MCF 10A (cell line): ENCODE measurements around the gene DEDD2. TPM values are rescaled to one million over a fixed set of nuclear protein-coding genes. Genes with fewer than 3 reads are reported as not detected.

Source experiments
- BruUV-seq: library from RNA; stranded (reverse); fragments of 400-500 nt; replicated peaks from 2 replicates; lab custom pipeline; 2021; lab: Mats Ljungman, UMichigan
- CTCF ChIA-PET: fragments of 300-600 bp; sonication (Branson Sonifier 250); formaldehyde crosslinking; extraction: SDS; loops from one replicate; lab custom pipeline; 2021; ENCODE audit warnings: antibody characterized with exemption, inconsistent platforms; lab: Yijun Ruan, JAX
- POLR2A ChIA-PET: fragments of 300-600, 350-650 bp; sonication (Branson Sonifier 250); formaldehyde crosslinking; extraction: SDS; loops from one replicate; lab custom pipeline; 2020; ENCODE audit warnings: antibody characterized with exemption, inconsistent platforms; lab: Yijun Ruan, JAX
- DNase-seq: peaks from one replicate; pipeline ENCODE4 v3.0.0-alpha.2; 2018; ENCODE audit not compliant: unreplicated experiment
- H3K27ac Mint-ChIP-seq: one replicate; pipeline ENCODE4 v1.8.0; 2022; ENCODE audit warnings: mild to moderate bottlenecking, low read depth, mixed read lengths; ENCODE audit not compliant: unreplicated experiment
- H3K27me3 Mint-ChIP-seq: one replicate; pipeline ENCODE4 v1.8.0; 2022; ENCODE audit warnings: mixed read lengths; ENCODE audit not compliant: insufficient read depth, unreplicated experiment
- H3K36me3 Mint-ChIP-seq: one replicate; pipeline ENCODE4 v1.8.0; 2022; ENCODE audit warnings: mild to moderate bottlenecking, moderate library complexity, mixed read lengths; ENCODE audit not compliant: insufficient read depth, unreplicated experiment
- H3K4me1 Mint-ChIP-seq: one replicate; pipeline ENCODE4 v1.8.0; 2022; ENCODE audit warnings: mixed read lengths; ENCODE audit not compliant: insufficient read depth, unreplicated experiment
- H3K4me3 Mint-ChIP-seq: one replicate; pipeline ENCODE4 v1.8.0; 2022; ENCODE audit warnings: mild to moderate bottlenecking, moderate library complexity, mixed read lengths; ENCODE audit not compliant: unreplicated experiment
- H3K9me3 Mint-ChIP-seq: one replicate; pipeline ENCODE4 v1.8.0; 2022; ENCODE audit warnings: mixed read lengths; ENCODE audit not compliant: unreplicated experiment
- CTCF ChIP-seq: fragments of 200-600 bp; IDR thresholded peaks from one replicate; pipeline ENCODE4 v1.8.0; 2022; ENCODE audit warnings: antibody characterized with exemption, mild to moderate bottlenecking; ENCODE audit not compliant: unreplicated experiment
- intact Hi-C: fragments of 100-400 bp; cut with micrococcal nuclease; formaldehyde crosslinking; loops from 2 replicates; pipeline ENCODE4 v1.14.1; 2022
- total RNA-seq: library from RNA; stranded (reverse); gene quantifications from 2 replicates; pipeline ENCODE4 v1.2.3, GENCODE V29; 2022

The DEDD2 gene
- total RNA-seq, 1 experiment from 2014 or later: 28.5 TPM

GRCh38 chr19:42185277-42185676 is 32.2 kb downstream of the DEDD2 start:
- Mint-ChIP-seq H3K9me3 (no peaks in the 10 kb centered on the region), H3K27ac (no peak overlapping the region), H3K27me3 (peaks cover 12% of the 10 kb centered on the region), H3K4me3 (no peak overlapping the region), H3K4me1 (peaks cover 21% of the 10 kb centered on the region), H3K36me3 (no peaks in the 10 kb centered on the region)
- no peak for DNase-seq
- ChIA-PET POLR2A (no interaction called here), CTCF (interaction anchor here (0.7 to 5.7 kb wide), 19 partner anchors 10 to 119 kb away, joined by 3 to 61 read pairs (median 6); partner anchors contain the start of gene POU2F2)
- no TSS peak for BruUV-seq
- TF ChIP-seq CTCF: no peak
- intact Hi-C loops: no loop called here

GRCh38 chr19:42184401-42184861 is 33.0 kb downstream of the DEDD2 start:
- peak; percentile 89 for TF ChIP-seq CTCF
- H3K36me3 Mint-ChIP-seq: no peaks in the 10 kb centered on the region
- no peaks in the 10 kb centered on the region for H3K9me3 Mint-ChIP-seq
- H3K27ac Mint-ChIP-seq: no peak overlapping the region
- no peak overlapping the region for H3K4me3 Mint-ChIP-seq
- CTCF ChIA-PET: interaction anchor here (0.6 to 5.7 kb wide), 27 partner anchors 9 to 243 kb away, joined by 3 to 61 read pairs (median 5); partner anchors contain the start of gene POU2F2
- POLR2A ChIA-PET: no interaction called here
- intact Hi-C loops: loop anchor here (1.0 kb wide), 2 partner anchors 51 to 76 kb away; no protein-coding TSS in a partner anchor
- H3K27me3 Mint-ChIP-seq: peaks cover 12% of the 10 kb centered on the region
- BruUV-seq: no TSS peak
- H3K4me1 Mint-ChIP-seq: peaks cover 14% of the 10 kb centered on the region
- peak; percentile 87 for DNase-seq

- intact Hi-C loops: no loop called here
- Mint-ChIP-seq H3K27ac (no peak overlapping the region), H3K27me3 (peaks cover 37% of the 10 kb centered on the region), H3K36me3 (no peaks in the 10 kb centered on the region), H3K9me3 (no peaks in the 10 kb centered on the region), H3K4me3 (no peak overlapping the region), H3K4me1 (peaks cover 8% of the 10 kb centered on the region)
- ChIA-PET POLR2A (no interaction called here), CTCF (interaction anchor here (0.7 to 1.0 kb wide), 2 partner anchors 21 to 46 kb away, joined by 4 read pairs; no protein-coding TSS in a partner anchor)
- BruUV-seq: no TSS peak
- peak; percentile 42 for TF ChIP-seq CTCF
- no peak for DNase-seq
Measured at GRCh38 chr19:42178791-42179674, 38.4 kb downstream of the DEDD2 start.

- BruUV-seq: no TSS peak
- intact Hi-C loops: no loop called here
- Mint-ChIP-seq H3K27ac (no peak overlapping the region), H3K36me3 (no peaks in the 10 kb centered on the region), H3K4me1 (peaks cover 8% of the 10 kb centered on the region), H3K27me3 (peaks cover 36% of the 10 kb centered on the region), H3K9me3 (no peaks in the 10 kb centered on the region), H3K4me3 (no peak overlapping the region)
- no peak for DNase-seq
- CTCF ChIA-PET: interaction anchor here (0.6 to 1.0 kb wide), 2 partner anchors 45 to 166 kb away, joined by 3 to 4 read pairs; no protein-coding TSS in a partner anchor
- POLR2A ChIA-PET: no interaction called here
- no peak for TF ChIP-seq CTCF
Measured at GRCh38 chr19:42177686-42178019, 39.8 kb downstream of the DEDD2 start.
